Endothelial cell of umbilical vein (primary cell): Measurements from ENCODE around the gene PBX2. TPM values are rescaled to one million over a fixed set of nuclear protein-coding genes. Genes with fewer than 3 reads are reported as not detected.

Experiments used
- BruUV-seq: library from RNA; stranded (reverse); fragments of 400-500 nt; replicated peaks from 2 replicates; lab custom pipeline; 2021; lab: Mats Ljungman, UMichigan
- CTCF ChIA-PET: fragments of 300-600, 350-600 bp; sonication (Branson Sonifier 250); formaldehyde crosslinking; loops from one replicate; lab custom pipeline; 2021; ENCODE audit warnings: antibody characterized with exemption, inconsistent platforms; lab: Charles Lee
- POLR2A ChIA-PET: fragments of 300-600, 350-600 bp; sonication (Branson Sonifier 250); formaldehyde crosslinking; loops from one replicate; lab custom pipeline; 2021; ENCODE audit warnings: antibody characterized with exemption, inconsistent platforms; lab: Charles Lee
- DNase-seq: peaks from one replicate; pipeline ENCODE4 v3.0.0-alpha.2; 2011; ENCODE audit warnings: low read depth, low spot score
- FAIRE-seq: peaks from 2 replicates; lab custom pipeline; 2011; peaks lifted over from hg19 to GRCh38; lab: Jason Lieb, UNC
- H2AFZ ChIP-seq: 2 replicates; pipeline ENCODE4 v1.6.0; 2012; ENCODE audit warnings: low read depth, low read length, control low read depth, inconsistent platforms
- H3K27ac ChIP-seq: 2 replicates; pipeline ENCODE4 v1.5.1; 2011; ENCODE audit warnings: low read depth, mild to moderate bottlenecking, control low read depth, low read length, moderate library complexity; ENCODE audit not compliant: insufficient read depth
- H3K27me3 ChIP-seq, 2 experiments: 2 replicates each; pipeline versions ENCODE4 v1.6.0 to v1.6.1; 2011; ENCODE audit warnings: low read length in 2 of 2, mixed read lengths in 1 of 2; ENCODE audit not compliant: control insufficient read depth in 2 of 2, insufficient read depth in 2 of 2
- H3K36me3 ChIP-seq, 2 experiments: 2 replicates in 1 of 2; 3 replicates in 1 of 2; pipeline ENCODE4 v1.5.1; 2011; ENCODE audit warnings: low read length in 2 of 2, mild to moderate bottlenecking in 1 of 2, moderate library complexity in 1 of 2; ENCODE audit not compliant: control insufficient read depth in 2 of 2, insufficient read depth in 2 of 2; ENCODE audit errors: extremely low read depth in 1 of 2
- H3K4me1 ChIP-seq: 3 replicates; pipeline ENCODE4 v1.5.1; 2011; ENCODE audit warnings: mild to moderate bottlenecking, low read length; ENCODE audit not compliant: control insufficient read depth, insufficient read depth; ENCODE audit errors: extremely low read depth
- H3K4me2 ChIP-seq: 2 replicates; pipeline ENCODE4 v1.6.1; 2011; ENCODE audit warnings: low read length, control low read depth, mixed read lengths; ENCODE audit not compliant: insufficient read depth
- H3K4me3 ChIP-seq, 3 experiments: fragments of 200-600 bp in 1 of 3; sonication (generic), shearing (Covaris generic) in 1 of 3; replicated peaks in 1 of 3; 2 replicates each; pipeline ENCODE4 v1.5.1; 2011 to 2016; ENCODE audit warnings: control low read depth in 3 of 3, low read length in 3 of 3, mild to moderate bottlenecking in 2 of 3, inconsistent platforms in 1 of 3, low read depth in 1 of 3, moderate library complexity in 1 of 3; ENCODE audit not compliant: insufficient read depth in 1 of 3
- H3K79me2 ChIP-seq: 2 replicates; pipeline ENCODE4 v1.6.0; 2012; ENCODE audit warnings: low read length, inconsistent platforms; ENCODE audit not compliant: control insufficient read depth, insufficient read depth
- H3K9ac ChIP-seq: replicated peaks from 2 replicates; pipeline ENCODE3; 2011; ENCODE audit warnings: low read length, control low read depth; ENCODE audit not compliant: insufficient read depth; ENCODE audit errors: extremely low read depth
- H3K9me1 ChIP-seq: replicated peaks from 3 replicates; pipeline ENCODE4 v1.6.0; 2011; ENCODE audit warnings: mild to moderate bottlenecking, low read length; ENCODE audit not compliant: control insufficient read depth, insufficient read depth; ENCODE audit errors: extremely low read depth
- H3K9me3 ChIP-seq: replicated peaks from 2 replicates; pipeline ENCODE4 v1.5.1; 2012; ENCODE audit warnings: low read length, inconsistent platforms; ENCODE audit not compliant: control insufficient read depth, insufficient read depth
- H4K20me1 ChIP-seq: replicated peaks from 2 replicates; pipeline ENCODE3; 2011; ENCODE audit warnings: mild to moderate bottlenecking, low read length; ENCODE audit not compliant: control insufficient read depth, insufficient read depth; ENCODE audit errors: extremely low read depth
- CTCF ChIP-seq, 2 donors: IDR thresholded peaks; 1 replicate in 1 of 2; 2 replicates in 1 of 2; pipeline ENCODE4 v1.5.1; 2011; ENCODE audit warnings: low read length in 2 of 2, mild to moderate bottlenecking in 2 of 2, moderate library complexity in 2 of 2, control low read depth in 1 of 2, inconsistent platforms in 1 of 2, low read depth in 1 of 2; ENCODE audit not compliant: insufficient read depth in 1 of 2; ENCODE audit errors: extremely low read depth in 1 of 2
- EZH2 ChIP-seq: IDR thresholded peaks from 2 replicates; pipeline ENCODE4 v1.6.1; 2012; ENCODE audit warnings: borderline replicate concordance, low read depth, mild to moderate bottlenecking, moderate library complexity, low read length, inconsistent platforms; ENCODE audit not compliant: severe bottlenecking
- MYC ChIP-seq: IDR thresholded peaks from one replicate; pipeline ENCODE4 v1.6.1; 2011; ENCODE audit warnings: mild to moderate bottlenecking, low read depth, low read length
- dilution Hi-C: fragments of 300-500 bp; cut with MboI; formaldehyde crosslinking; loops from one replicate; pipeline ENCODE4 v1.15.0; 2019; ENCODE audit warnings: low sequenced_read_pairs; ENCODE audit not compliant: extremely low pct_ligation_motif_present
- intact Hi-C: fragments of 100-400 bp; cut with micrococcal nuclease; formaldehyde crosslinking; loops from one replicate; pipeline ENCODE4 v1.10.0; 2022
- polyA plus RNA-seq, 4 experiments: library from polyadenylated mRNA; depleted of rRNA in 3 of 4; stranded (reverse) in 3 of 4; unstranded in 1 of 4; fragments of >200 nt; gene quantifications; 2 replicates each; pipeline versions ENCODE4 v1.2.1 to v1.2.3, GENCODE V29; 2011 to 2012; ENCODE audit warnings: missing spikeins in 1 of 4
- total RNA-seq: library from RNA; stranded (reverse); gene quantifications from 2 replicates; pipeline ENCODE4 v1.2.3, GENCODE V29; 2021

PBX2 gene
- total and polyA plus RNA-seq, 2 donors (not counting 3 experiments of a cell fraction or from before 2014, with no cell fraction given) = 82.3 to 100 TPM

GRCh38 chr6:32195652-32195901, 5.6 kb upstream of the PBX2 start:
- Histone ChIP-seq H3K4me3 (no peak overlapping the region), H3K36me3 (peaks cover 0 to 4% of the 10 kb centered on the region in 2 experiments), H2AFZ (no peak overlapping the region), H3K9me1 (no peaks in the 10 kb centered on the region), H3K27me3 (no peaks in the 10 kb centered on the region), H3K27ac (peak overlapping the region; percentile 99), H3K4me1 (peaks cover 36% of the 10 kb centered on the region), H3K9ac (peak overlapping the region; percentile 99), H4K20me1 (no peaks in the 10 kb centered on the region), H3K9me3 (no peaks in the 10 kb centered on the region), H3K4me2 (no peak overlapping the region), H3K79me2 (peaks cover 4% of the 10 kb centered on the region)
- POLR2A ChIA-PET = interaction anchor here (0.7 to 1.6 kb wide), 7 partner anchors 9 to 68 kb away, joined by 3 to 9 read pairs (median 4); partner anchors contain the start of genes ATF6B and FKBPL
- dilution Hi-C loops = no loop called here
- TF ChIP-seq EZH2 = no peak
- TF ChIP-seq CTCF (IDR thresholded peaks at IDR 0.05; ENCODE audit: extremely low read depth in 1 of 2, insufficient read depth in 1 of 2, low read depth in 1 of 2, low read length in 2 of 2) = peak; percentile 21 to 57
- peak; percentile 77 for TF ChIP-seq MYC
- intact Hi-C loops = loop anchor here (1.0 to 10.0 kb wide), 8 partner anchors 17 to 774 kb away; partner anchors contain the start of genes C6orf47, CSNK2B, FKBPL and GPANK1
- DNase-seq = peak; percentile 100
- BruUV-seq = no TSS peak
- peak; percentile 99 for FAIRE-seq
- CTCF ChIA-PET = interaction anchor here (0.8 to 1.6 kb wide), 22 partner anchors 9 to 643 kb away, joined by 3 to 24 read pairs (median 3); partner anchors contain the start of genes AGPAT1, ATF6B, FKBPL and NOTCH4
